NCI-H526 (cell line): ENCODE measurements around the gene CIITA.

Experiments used
- DNase-seq, 2 experiments: peaks; one replicate each; lab custom pipeline; 2025; lab: John Stamatoyannopoulos, UW

The CIITA gene

DNA sequence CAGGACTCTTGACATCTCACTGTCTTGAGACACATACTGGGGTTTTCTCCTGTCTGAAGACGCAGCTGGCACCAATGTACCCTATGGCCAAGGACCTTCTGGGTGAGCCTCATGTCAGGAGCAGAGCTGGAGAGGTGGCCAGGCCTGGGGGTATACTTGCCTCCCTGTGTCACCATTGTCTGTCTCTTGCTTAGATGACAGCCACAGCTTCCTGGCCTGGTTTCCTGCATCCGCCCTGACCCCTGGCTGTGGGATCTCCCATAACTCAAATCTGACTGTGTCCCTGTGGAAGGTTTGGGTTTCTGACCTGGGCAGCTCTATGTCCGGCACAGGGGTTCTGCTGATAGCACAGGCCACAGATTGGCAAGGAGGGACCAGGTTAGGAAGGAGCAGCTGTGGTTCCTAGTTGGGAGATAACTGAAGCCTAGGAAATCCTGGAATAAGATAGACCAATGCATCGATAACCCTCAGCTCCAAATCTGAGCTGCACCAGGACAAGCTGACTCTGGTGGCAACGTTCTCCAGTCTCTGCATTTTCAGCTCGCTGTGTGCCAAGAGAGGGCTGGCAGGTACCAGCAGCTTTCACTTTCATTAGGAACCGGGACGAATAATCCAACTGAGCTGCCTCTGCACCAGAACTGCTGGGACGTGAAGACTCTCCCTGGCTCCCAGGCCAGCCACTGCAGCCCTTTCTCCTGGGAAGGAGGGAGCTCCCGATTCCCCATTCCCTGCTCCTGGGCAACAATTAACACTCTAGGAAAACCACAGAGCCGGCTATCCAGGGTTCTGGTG lies 60.3 kb downstream of the CIITA start:
- DNase-seq, result no peak

DNA sequence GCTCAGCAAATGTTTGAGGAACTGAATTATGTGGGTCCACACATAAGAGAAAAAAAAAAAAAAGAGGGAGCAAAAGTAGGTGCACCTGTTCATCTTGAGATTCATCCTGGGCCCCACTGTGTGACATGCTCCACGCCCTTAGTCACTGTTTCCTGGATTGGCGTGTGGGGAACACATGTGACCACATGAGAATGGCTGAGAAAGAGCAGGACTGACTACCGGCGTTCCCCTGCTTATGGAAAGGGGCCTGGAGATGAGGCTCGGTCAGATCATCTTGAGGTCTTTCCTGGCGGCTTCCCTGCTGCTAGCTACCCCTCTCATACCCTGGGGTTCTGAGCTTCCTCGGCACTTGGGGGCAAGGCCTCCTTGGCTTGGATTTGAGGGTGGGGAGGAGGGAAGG lies 61.3 kb downstream of the CIITA start:
- DNase-seq, result no peak

DNA sequence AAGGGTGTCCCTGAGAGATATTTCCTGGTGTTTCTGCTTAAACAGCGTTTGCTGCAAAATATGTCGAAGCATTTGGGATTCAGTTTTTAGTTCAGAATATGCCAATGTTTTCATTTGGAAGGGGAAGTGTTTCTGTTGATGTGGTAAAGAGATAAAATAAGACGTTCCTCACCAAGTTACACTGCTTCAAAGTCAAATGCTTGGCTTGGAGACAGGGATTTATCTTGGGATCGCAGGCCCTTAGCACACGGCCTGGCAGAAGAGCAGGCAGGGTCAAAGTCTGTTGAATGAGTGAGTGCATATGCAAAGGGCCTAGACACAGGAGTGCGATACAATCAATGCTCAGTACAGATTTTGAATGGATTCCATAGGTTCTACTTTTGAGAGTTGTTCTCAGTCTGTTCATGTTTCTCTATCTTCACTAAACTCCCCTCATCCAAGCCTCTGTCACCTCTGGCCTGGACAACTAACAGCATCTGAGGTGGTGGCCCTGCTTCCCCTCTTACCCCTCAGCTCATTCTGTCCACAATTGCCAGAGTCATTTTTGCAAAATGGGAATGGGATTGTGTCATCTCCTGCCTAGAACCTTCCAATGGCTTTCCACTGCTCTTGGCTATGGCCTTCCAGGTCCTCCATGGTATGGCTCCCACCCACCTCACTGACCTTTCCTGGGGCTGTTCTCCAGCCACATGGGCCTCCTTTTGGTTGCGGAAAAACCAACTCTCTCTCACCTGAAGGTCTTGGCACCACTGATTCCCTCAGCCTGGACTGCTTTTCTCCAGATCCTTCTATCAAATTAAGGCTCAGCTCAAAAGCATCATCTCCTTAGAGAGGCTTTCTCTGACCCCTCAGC lies 62.0 kb downstream of the CIITA start:
- peak in 1 of 2 experiments; percentile 54 for DNase-seq

DNA sequence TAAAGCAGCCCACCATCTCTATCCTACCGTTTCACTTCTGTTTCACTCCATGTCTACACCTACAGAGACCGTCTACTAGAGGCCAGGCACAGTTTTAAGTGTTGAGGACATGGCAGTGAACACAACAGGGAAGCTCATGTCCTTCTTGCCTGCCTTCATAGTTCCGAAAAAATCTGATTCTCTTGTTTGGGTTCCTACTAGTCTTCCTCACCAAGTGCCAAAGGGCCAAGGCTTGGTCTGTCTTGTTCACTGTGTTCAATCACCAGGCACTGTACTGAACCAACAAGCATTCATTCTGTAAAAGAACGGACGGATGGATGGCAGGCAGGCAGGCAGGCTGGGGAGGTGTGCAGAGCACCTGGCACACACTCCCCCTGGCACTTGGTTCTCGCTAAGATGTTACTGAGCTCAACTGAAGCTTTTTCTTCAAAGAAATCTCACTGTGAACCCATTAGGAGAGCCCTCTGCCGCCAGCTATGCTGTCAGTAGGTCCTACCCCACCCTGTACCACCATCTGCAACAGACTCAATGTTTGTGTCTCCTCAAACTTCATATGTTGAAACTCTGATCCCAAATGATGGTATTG lies 62.7 kb downstream of the CIITA start:
- no peak for DNase-seq

DNA sequence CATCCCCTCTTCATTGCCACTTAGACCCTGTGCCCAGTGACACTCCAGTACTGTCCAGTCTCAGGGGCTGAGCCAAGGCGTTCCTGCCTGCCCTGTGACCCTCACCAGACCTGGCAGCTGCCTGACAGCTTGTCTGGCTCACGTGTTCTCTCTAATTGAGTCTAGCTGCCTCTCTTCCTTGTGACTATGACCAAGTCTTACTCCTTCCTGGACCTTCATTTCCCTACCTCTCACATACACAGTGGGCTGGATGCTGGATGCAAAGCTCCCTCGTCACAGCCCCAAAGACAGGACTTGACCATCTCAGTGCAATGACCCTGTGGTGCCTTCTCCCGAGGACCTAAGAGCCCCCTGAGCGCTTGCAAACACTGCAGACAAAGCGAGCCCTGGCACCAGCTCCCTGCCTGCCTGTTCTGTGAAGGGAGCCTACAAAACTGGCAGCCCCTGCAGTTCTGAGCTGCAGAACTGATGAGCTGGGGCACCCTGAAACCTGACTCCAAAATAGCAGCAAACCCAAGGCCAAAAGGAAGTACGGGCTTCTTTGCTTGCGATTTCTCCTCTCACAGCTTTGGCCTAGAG lies 63.6 kb downstream of the CIITA start:
- DNase-seq, result peak in 1 of 2 experiments; percentile 43

DNA sequence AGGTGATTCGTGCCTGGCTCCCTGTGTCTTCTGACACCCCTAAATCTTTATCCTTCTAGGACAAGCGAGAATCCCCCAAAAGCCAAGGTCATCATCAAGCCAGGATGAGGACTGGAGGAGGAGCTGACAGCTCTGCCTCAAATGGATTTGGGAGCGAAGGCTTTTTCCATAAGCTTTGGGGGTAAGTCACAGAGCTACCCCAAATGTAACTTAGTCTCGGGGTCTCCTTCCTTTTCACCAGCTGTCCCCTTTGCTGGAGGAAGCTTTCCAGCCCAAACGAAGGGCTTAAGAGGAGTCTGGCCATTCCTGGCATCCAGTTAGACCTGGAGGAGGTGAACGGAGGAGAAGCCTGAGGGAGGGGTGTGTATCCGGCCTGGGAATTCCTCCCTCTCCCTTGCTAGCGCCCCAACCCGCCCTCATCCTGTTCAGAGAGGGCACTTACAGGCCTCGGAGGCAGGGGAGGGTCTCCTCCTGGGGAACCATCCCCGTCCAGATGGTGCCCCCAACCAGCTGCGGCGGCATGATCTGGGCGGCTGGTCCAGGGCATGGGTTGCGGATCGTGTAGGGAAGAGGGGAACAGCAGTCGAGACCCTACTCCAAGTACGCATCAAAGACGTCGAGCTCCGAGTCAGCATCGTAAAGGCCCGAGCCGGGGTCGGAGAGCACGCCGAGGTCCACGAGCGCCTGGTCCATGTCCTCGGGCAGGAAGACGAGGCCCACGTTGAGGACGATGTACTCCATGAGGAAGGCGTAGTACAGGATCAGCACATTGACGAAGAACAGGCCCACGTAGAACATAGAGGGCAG lies 64.3 kb downstream of the CIITA start:
- peak in 1 of 2 experiments; percentile 36 for DNase-seq

DNA sequence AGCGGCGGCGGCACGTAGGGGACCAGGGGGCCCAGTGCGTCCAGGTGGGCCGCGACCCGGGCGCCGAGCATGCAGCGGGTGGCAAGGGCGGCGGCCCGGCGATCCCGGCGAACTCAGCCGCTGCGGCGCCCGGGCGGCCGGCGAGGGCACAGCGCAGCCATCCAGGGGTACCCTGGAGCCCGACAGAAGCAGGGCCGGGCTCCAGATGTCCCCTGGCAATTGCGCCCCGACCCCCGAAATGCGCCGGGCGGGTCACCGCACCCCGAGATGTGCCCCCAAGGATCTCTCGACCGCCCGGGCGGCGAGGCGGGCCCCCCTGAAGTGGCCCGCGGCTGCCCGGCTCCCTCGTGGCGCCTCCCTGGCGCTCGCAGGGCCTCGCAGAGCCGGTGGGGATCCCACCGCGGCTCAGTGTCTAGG lies 64.9 kb downstream of the CIITA start:
- DNase-seq, result peak in 1 of 2 experiments; percentile 54

DNA sequence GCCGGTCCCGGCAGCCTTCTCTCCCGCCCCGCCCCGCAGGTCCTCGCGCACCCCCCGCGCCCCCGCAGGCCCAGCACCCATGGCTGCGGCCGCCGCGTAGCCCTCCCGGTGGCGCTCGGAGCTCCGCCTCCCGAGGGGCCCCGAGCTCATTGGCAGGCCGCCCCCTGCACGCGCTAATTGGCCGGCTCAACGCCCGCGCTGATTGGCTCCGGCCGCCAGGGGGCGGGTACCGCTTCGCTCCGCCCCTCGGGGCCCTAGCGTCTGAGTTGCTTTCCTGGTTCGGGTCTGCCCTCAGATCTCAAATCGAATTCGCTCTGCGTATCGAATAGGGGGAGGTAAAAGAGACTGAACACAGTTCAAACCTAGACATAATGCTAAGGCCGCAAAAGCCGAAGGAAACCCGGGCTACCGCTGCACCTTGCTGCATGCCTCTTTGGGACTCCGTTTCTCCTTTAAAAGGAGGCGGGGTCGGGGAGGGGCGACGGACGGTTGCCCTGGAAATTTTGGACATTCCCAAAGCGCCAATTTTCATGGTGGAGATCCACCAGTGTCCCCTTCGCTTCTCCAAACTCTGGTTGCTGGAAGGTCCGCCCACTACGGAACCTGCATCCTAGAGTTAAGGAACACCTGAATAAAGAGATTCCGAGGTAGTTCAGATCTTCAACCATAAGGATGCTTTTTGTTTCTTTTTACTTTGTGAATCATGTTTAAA lies 65.5 kb downstream of the CIITA start, which contains the start of gene DEXI:
Gene DEXI (minus strand): TSS at position 117 of the 712 bp plus-strand sequence. CDS start 463 bp downstream, outside the sequence.
- peak; percentile 87 to 98 for DNase-seq

DNA sequence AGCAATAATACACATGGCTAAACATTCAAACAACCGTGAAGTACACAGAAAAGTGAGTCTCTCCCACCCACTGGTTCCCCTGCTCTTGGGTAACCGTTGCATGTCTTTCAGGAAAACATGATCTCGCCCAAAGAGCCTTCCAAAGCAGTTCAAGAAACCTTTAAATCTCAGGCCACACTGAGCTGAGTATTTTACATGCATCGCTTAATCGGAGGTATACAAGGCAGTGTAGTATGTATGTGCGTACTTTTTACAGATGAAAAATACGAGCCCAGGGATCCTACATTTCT lies 66.0 kb downstream of the CIITA start:
- no peak for DNase-seq

DNA sequence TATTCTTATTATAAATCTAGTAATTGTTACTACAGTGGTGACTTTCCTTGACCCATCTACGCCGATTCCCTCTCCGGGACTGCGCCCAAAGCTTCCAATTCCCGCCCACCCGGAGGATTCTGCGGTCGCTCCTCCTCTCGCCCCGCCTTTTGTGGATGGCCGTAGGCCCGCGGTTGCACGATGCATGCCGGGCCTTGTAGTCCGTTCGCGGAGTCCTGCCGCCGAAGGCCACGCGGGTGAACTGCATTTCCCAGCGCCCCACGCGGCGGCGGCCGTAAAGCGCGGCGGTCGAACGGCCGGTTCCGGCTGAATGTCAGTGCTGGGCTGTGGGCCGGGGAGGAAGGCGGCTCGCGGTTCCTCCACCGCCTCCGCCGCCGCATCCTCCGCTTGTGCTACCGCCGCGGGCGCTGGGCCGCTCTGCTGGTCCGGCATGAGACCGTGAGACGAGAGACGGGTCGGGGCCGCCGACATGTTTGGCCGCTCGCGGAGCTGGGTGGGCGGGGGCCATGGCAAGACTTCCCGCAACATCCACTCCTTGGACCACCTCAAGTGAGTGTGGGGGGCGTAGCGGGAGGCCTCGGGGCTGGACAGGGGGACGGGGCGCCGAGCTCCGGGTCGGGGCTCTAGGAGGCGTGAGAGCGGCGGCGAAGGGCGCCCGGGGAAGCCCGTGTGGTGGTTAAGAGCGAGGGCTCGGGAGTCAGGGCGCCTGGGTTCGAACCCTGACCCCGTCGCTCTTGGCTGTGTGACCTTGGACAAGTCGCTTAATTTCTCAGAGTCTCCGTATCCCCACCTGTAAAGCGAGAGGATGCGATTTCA lies 67.5 kb downstream of the CIITA start, which contains the start of gene CLEC16A:
Gene CLEC16A (plus strand): TSS at position 316 of the 816 bp plus-strand sequence. CDS start 154 bp downstream, at position 470.
- peak; percentile 96 to 100 for DNase-seq

DNA sequence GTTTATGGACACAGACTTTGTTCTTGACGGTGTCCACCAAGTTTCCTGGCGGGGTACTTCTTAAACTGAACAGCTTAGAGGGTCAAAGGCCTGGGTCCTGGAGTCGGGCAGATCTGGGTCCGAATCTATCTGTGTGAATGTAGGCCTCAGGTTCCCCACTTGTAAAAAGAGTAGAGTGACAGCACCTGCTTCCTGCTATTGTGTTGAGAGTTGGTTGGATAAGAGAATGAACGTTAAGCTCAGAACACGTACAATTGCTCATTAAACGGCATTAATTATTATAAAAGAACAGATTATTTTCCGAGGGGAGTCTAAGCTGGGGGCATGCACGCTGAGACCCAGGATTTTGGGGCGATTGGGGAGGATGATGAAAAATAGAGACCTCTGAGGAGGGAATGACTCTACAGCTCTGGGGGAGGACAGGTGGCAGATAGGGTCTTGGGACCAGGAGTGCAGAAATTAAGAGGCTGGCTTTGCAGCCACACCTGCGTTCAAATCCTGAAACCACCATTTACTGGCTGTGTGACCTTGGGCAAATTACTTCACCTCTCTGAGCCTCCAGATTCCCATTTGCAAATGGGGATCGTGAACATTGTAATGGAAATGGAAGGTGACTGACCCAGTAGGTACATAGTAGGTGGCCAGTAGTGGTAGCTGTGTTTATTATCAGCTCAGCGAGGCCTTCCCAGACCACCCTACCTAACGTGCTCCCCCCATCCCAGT lies 68.2 kb downstream of the CIITA start:
- DNase-seq, result peak in 1 of 2 experiments; percentile 49

DNA sequence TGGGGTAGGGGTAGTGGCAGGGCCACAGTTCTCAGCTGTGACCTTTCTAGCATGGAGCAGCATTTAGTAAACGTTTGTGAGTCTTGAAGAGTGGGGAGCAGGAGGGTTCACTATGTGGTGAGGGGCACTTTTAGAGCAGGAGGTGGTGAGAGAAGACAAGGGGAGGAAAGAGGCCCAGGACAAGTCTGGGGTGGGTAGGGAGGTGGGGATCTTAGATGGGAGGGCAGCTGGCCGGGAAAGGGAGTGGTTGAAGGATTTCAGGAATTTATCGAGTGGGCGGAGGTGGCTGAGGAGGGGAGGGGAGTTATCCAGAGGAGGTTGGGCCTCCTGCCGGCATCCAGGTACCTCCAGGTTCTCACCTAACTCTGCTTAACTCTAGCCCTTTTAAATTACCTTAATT lies 69.3 kb downstream of the CIITA start:
- no peak for DNase-seq

DNA sequence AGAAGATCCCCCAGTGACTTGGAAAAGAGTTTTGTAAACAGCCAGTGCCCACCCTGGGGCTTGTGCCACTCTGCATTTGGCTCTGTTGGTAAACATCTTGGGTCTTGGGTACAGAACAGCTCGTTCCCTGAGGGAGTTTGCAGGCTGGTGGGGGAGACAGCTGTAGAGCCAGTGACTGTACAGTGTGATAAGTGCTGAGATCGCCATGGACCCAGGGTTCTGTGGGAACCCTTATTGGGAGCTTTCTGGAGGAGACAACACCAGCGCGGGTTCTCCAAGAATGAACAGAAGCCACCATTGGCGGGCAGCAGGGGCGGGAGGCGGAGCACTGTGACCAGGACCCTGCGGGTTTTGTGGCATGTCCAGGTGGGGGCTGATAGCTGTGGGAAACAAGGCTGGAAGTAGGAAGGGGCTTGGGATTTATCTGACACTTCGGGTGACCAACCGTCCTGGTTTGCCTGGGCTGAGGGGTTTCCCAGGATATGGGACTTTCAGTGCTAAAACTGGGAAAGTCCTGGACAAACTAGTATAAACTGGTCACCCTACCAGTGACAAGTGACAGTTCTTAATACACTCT lies 70.3 kb downstream of the CIITA start:
- no peak for DNase-seq

DNA sequence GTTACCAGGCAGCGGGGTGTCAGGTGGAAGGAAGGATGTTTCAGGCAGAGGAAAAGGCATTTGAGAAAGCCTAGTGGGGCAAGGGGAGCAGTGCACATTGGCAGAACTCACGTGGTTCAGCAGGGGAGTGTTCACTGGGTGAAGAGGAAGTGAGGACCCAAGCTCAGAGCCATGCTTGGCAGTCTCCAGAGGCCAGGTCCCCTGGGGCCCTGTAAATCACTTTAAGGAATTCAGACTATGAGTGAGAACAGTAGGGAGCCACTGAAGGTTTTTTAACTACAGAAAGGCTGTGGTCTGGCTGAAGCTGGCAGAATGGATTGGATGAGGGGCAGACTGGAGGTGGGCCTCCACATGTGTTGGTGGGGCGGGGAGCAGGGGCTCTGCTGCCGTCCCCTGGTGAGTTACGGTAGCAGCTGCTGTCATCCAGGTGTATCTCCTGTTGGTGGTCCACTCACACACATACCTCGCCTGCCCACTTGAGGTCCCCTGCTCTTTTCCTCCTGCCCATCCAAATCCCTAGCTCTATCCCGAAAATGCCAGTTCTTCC lies 72.5 kb downstream of the CIITA start:
- peak in 1 of 2 experiments; percentile 24 for DNase-seq

DNA sequence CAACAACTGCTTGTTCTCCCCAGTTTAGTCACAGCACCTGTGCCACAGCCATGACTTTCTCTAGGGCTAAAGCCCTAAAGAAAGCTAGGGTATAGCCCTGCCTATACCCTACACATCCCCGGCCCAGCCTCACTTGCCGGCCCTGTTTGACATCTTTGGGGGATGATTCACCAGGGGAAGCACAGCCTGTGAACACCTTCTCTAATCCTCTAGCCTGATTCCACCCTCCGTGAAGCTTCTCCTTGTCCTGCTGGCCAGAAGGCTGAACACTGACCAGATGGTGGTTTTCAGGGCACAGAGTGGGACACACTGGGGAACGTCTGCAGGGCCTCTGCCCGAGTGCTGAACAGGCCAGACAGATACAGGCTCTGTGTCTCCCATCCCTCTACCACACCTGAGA lies 73.4 kb downstream of the CIITA start:
- no peak for DNase-seq

DNA sequence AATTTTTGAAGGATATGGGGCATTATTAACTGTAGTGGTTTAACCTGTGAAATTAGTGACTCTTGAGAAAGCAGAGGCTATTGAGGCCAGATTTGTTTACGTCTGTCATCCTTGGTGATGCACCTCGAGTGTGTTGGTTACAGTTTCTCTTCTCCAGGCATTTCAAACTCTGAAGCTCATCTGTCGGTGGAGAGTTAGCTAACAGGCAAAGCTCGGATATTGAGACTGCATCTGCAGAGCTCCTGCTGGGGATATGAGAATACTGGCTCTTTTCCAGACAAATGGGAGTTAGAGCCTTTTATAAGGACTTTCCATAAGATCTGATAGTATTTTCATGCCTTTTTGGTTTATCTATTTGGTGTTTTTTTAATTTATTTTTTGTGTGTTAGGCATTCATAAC lies 74.0 kb downstream of the CIITA start:
- DNase-seq, result no peak

DNA sequence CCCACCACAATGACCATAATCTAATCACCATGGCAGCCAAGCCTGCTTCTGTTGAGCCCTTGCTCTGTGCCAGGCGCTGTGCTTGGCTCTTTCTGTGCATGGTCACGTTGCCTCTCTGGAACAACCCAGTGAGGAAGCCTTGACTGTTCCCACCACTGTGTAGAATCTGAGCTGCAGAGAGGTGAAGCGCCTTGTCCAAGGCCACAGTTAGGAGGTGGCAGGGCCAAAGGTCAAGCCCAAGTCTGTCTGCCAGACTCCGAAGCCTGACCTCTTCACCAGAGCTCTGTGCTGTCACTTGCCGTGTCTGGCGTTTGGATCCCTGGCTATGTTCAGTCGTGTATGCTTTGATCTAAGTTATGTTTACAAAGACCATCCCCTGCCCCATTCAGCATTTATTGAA lies 77.9 kb downstream of the CIITA start:
- DNase-seq, result no peak

DNA sequence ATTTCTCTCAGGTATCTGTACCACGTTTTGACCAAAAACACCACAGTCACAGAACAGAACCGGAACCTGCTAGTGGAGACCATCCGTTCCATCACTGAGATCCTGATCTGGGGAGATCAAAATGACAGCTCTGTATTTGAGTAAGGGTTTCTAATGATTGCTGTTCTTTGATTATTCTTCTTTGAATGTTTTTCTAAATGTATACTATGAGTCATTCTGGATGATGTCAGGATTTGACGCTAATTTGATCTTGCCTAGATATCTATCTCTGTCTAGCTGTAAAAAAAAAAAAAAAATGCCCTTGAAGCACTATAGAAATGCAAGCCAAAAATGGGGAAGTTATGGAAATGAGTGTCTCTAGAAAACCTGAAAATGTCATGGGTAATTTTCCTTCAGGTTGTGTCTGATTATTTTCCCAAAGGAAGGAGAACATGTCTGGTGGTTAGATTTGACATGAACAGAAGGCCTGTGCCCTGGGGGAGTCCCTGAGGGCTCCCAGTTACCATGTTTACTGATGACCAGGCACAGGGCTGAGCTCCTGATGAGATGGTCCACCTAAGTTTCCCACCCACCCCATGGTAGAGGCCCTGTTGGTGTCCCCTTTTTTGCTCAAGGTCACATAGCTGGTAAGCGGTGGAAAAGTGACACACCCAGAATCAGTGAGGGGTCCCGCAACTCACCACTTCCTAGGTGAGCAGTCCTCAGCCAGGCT lies 80.9 kb downstream of the CIITA start:
- DNase-seq, result no peak
